Transverse colon (tissue), 4 donors: Measurements from ENCODE around the gene CPA2.

Experiments used
- CTCF ChIP-seq, 5 experiments: fragments of 200-600 bp in 3 of 5; fragments of 450-650 bp in 2 of 5; sonication (generic) in 3 of 5; IDR thresholded peaks; 1 replicate in 2 of 5; 2 replicates in 3 of 5; pipeline ENCODE4 v1.5.1; 2016 to 2017; ENCODE audit warnings: antibody characterized with exemption in 5 of 5, inconsistent platforms in 3 of 5, mild to moderate bottlenecking in 2 of 5, moderate library complexity in 1 of 5
- EP300 ChIP-seq: sonication (generic); formaldehyde crosslinking; IDR thresholded peaks from one replicate; pipeline ENCODE4 v1.6.1; 2017; ENCODE audit warnings: antibody characterized with exemption, low read depth
- POLR2A ChIP-seq: fragments of 450-650 bp; IDR thresholded peaks from one replicate; pipeline ENCODE4 v1.6.1; 2016; ENCODE audit warnings: antibody characterized with exemption, mild to moderate bottlenecking, moderate library complexity
- POLR2AphosphoS5 ChIP-seq, 3 donors: sonication (generic); formaldehyde crosslinking; IDR thresholded peaks; one replicate each; pipeline ENCODE4 v1.6.1; 2016; ENCODE audit warnings: antibody characterized with exemption in 3 of 3

- TF ChIP-seq POLR2AphosphoS5 (IDR thresholded peaks at IDR 0.05) (no peak), CTCF (IDR thresholded peaks at IDR 0.05) (no peak), POLR2A (no peak), EP300 (no peak)
Measured at GRCh38 chr7:130274296-130274695, 7.6 kb downstream of the CPA2 start.
